Loucy (cell line): ENCODE data around the gene CCDC57.

Experiments used
- H2AFZ ChIP-seq: fragments of 200-600 bp; sonication (generic); 2 replicates; pipeline ENCODE4 v1.6.0; 2016; ENCODE audit warnings: antibody characterized with exemption, mild to moderate bottlenecking, low read length, moderate library complexity
- H3F3A ChIP-seq: fragments of 200-600 bp; 2 replicates; pipeline ENCODE4 v1.6.0; 2016; ENCODE audit warnings: antibody characterized with exemption, low read depth, mild to moderate bottlenecking
- H3K27me3 ChIP-seq: fragments of 200-600 bp; sonication (generic); 2 replicates; pipeline ENCODE4 v1.6.1; 2014; ENCODE audit warnings: low read length, mild to moderate bottlenecking; ENCODE audit not compliant: insufficient read depth, poor library complexity, severe bottlenecking
- H3K36me3 ChIP-seq: fragments of 200-600 bp; sonication (generic); 2 replicates; pipeline ENCODE4 v1.6.1; 2016; ENCODE audit warnings: low read length; ENCODE audit not compliant: insufficient read depth
- H3K4me1 ChIP-seq: fragments of 200-600 bp; sonication (generic); 2 replicates; pipeline ENCODE4 v1.5.1; 2014; ENCODE audit warnings: low read length, mild to moderate bottlenecking; ENCODE audit not compliant: insufficient read depth, poor library complexity, severe bottlenecking
- H3K4me2 ChIP-seq: fragments of 200-600 bp; sonication (generic); 2 replicates; pipeline ENCODE4 v1.6.0; 2014; ENCODE audit warnings: antibody characterized with exemption, low read length, low read depth, mild to moderate bottlenecking; ENCODE audit not compliant: poor library complexity, severe bottlenecking
- H3K4me3 ChIP-seq: fragments of 200-600 bp; sonication (generic); 2 replicates; pipeline ENCODE4 v1.5.1; 2014; ENCODE audit warnings: low read length, mild to moderate bottlenecking, mixed read lengths; ENCODE audit not compliant: poor library complexity, severe bottlenecking
- H3K79me2 ChIP-seq: fragments of 200-600 bp; sonication (generic); 2 replicates; pipeline ENCODE4 v1.6.1; 2014; ENCODE audit warnings: low read length; ENCODE audit not compliant: insufficient read depth
- H3K9ac ChIP-seq: fragments of 200-600 bp; sonication (generic); 2 replicates; pipeline ENCODE4 v1.6.0; 2014; ENCODE audit warnings: mild to moderate bottlenecking, low read depth, low read length, moderate library complexity; ENCODE audit not compliant: poor library complexity, severe bottlenecking
- H3K9me2 ChIP-seq: fragments of 200-600 bp; sonication (generic); replicated peaks from 2 replicates; pipeline ENCODE4 v1.6.1; 2016; ENCODE audit warnings: low read depth, low read length, mixed read lengths
- H3K9me3 ChIP-seq: fragments of 200-600 bp; sonication (generic); 2 replicates; pipeline ENCODE4 v1.6.1; 2014; ENCODE audit warnings: mild to moderate bottlenecking, antibody characterized with exemption, low read length, low read depth; ENCODE audit not compliant: insufficient read depth
- H4K20me1 ChIP-seq: fragments of 200-600 bp; sonication (generic); 2 replicates; pipeline ENCODE4 v1.6.0; 2014; ENCODE audit warnings: antibody characterized with exemption, low read length, mild to moderate bottlenecking; ENCODE audit not compliant: insufficient read depth, poor library complexity, severe bottlenecking
- CTCF ChIP-seq: fragments of 200-600 bp; sonication (generic); conservative IDR thresholded peaks from 2 replicates; pipeline ENCODE4 v1.5.1; 2014; ENCODE audit warnings: mild to moderate bottlenecking, antibody characterized with exemption, low read length
- EZH2phosphoT487 ChIP-seq: fragments of 200-600 bp; IDR thresholded peaks from 2 replicates; pipeline ENCODE4 v1.6.1; 2018; ENCODE audit warnings: antibody characterized with exemption, mild to moderate bottlenecking, moderate library complexity, borderline replicate concordance

Gene CCDC57

GRCh38 chr17:82179412-82179811 lies 33.2 kb downstream of the CCDC57 start:
- TF ChIP-seq EZH2phosphoT487 (no peak), CTCF (no peak)
- Histone ChIP-seq H3K27me3 (no peaks in the 10 kb centered on the region), H3K79me2 (no peaks in the 10 kb centered on the region), H4K20me1 (no peaks in the 10 kb centered on the region), H2AFZ (no peak overlapping the region), H3K4me1 (no peaks in the 10 kb centered on the region), H3K9ac (no peak overlapping the region), H3K9me2 (no peaks in the 10 kb centered on the region), H3K4me2 (no peak overlapping the region), H3K36me3 (peaks cover 56% of the 10 kb centered on the region; the same call in 1 of the 2 replicates), H3K4me3 (no peak overlapping the region), H3F3A (no peaks in the 10 kb centered on the region), H3K9me3 (no peaks in the 10 kb centered on the region)

- no peak overlapping the region for H3K9ac ChIP-seq
- H3F3A ChIP-seq = no peaks in the 10 kb centered on the region
- no peak overlapping the region for H3K4me3 ChIP-seq
- H3K9me2 ChIP-seq = no peaks in the 10 kb centered on the region
- no peaks in the 10 kb centered on the region for H4K20me1 ChIP-seq
- no peaks in the 10 kb centered on the region for H3K4me1 ChIP-seq
- no peaks in the 10 kb centered on the region for H3K9me3 ChIP-seq
- no peaks in the 10 kb centered on the region for H3K79me2 ChIP-seq
- no peak overlapping the region for H2AFZ ChIP-seq
- H3K27me3 ChIP-seq = no peaks in the 10 kb centered on the region
- no peak for TF ChIP-seq EZH2phosphoT487
- TF ChIP-seq CTCF = no peak
- peaks cover 53% of the 10 kb centered on the region; the same call in 1 of the 2 replicates for H3K36me3 ChIP-seq
- no peak overlapping the region for H3K4me2 ChIP-seq
Observed at GRCh38 chr17:82178499-82179261, 34.0 kb downstream of the CCDC57 start.

GRCh38 chr17:82177761-82178498 lies 34.7 kb downstream of the CCDC57 start:
- Histone ChIP-seq H3F3A (no peaks in the 10 kb centered on the region), H3K9me2 (no peaks in the 10 kb centered on the region), H3K9ac (no peak overlapping the region), H3K9me3 (no peaks in the 10 kb centered on the region), H2AFZ (no peak overlapping the region), H3K27me3 (no peaks in the 10 kb centered on the region), H3K4me1 (no peaks in the 10 kb centered on the region), H4K20me1 (no peaks in the 10 kb centered on the region), H3K4me3 (no peak overlapping the region), H3K4me2 (no peak overlapping the region), H3K79me2 (no peaks in the 10 kb centered on the region), H3K36me3 (peaks cover 49% of the 10 kb centered on the region; the same call in 1 of the 2 replicates)
- TF ChIP-seq CTCF (no peak), EZH2phosphoT487 (no peak)
